Neuronal stem cell (in vitro differentiated cells): ENCODE data around the gene KRT9.

Experiments
- DNase-seq: peaks from one replicate; pipeline ENCODE4 v3.0.0-alpha.2; 2013; ENCODE audit warnings: low spot score
- H2AFZ ChIP-seq: one replicate; pipeline ENCODE4 v1.6.1; 2013; ENCODE audit warnings: mild to moderate bottlenecking, low read length, inconsistent platforms
- H2AK5ac ChIP-seq: 2 replicates; pipeline ENCODE4 v1.6.1; 2013; ENCODE audit warnings: low read depth, mild to moderate bottlenecking, inconsistent platforms, low read length, moderate library complexity, mixed read lengths
- H2BK120ac ChIP-seq: 2 replicates; pipeline ENCODE4 v1.6.1; 2013; ENCODE audit warnings: low read depth, mild to moderate bottlenecking, inconsistent platforms, low read length, moderate library complexity, mixed read lengths
- H2BK12ac ChIP-seq: one replicate; pipeline ENCODE4 v1.6.1; 2013; ENCODE audit warnings: low read length, inconsistent platforms
- H2BK15ac ChIP-seq: 2 replicates; pipeline ENCODE4 v1.6.1; 2013; ENCODE audit warnings: mild to moderate bottlenecking, low read length, inconsistent platforms, mixed read lengths
- H2BK5ac ChIP-seq: one replicate; pipeline ENCODE4 v1.6.1; 2013; ENCODE audit warnings: inconsistent platforms, mild to moderate bottlenecking, low read length, moderate library complexity
- H3K14ac ChIP-seq: one replicate; pipeline ENCODE4 v1.6.1; 2013; ENCODE audit warnings: low read length, inconsistent platforms
- H3K18ac ChIP-seq: 2 replicates; pipeline ENCODE4 v1.6.1; 2013; ENCODE audit warnings: low read length, inconsistent platforms
- H3K23ac ChIP-seq: 2 replicates; pipeline ENCODE4 v1.6.1; 2013; ENCODE audit warnings: low read depth, mild to moderate bottlenecking, mixed read lengths, low read length, inconsistent platforms; ENCODE audit not compliant: poor library complexity
- H3K27ac ChIP-seq: replicated peaks from 3 replicates; pipeline ENCODE4 v1.5.1; 2013; ENCODE audit warnings: low read length, inconsistent platforms
- H3K27me3 ChIP-seq, 3 experiments: 2 replicates each; pipeline ENCODE4 v1.6.1; 2013; ENCODE audit warnings: low read length in 3 of 3, mild to moderate bottlenecking in 2 of 3, inconsistent platforms in 1 of 3, low read depth in 1 of 3, mixed read lengths in 1 of 3, moderate library complexity in 1 of 3; ENCODE audit not compliant: control insufficient read depth in 3 of 3, insufficient read depth in 3 of 3
- H3K36me3 ChIP-seq, 2 donors: replicated peaks in 1 of 2; 2 replicates each; pipeline ENCODE4 v1.6.1; 2013; ENCODE audit warnings: low read length in 2 of 2; ENCODE audit not compliant: control insufficient read depth in 2 of 2, insufficient read depth in 2 of 2
- H3K4ac ChIP-seq: 2 replicates; pipeline ENCODE4 v1.6.1; 2013; ENCODE audit warnings: inconsistent platforms, mild to moderate bottlenecking, low read length, moderate library complexity
- H3K4me1 ChIP-seq, 2 donors: 1 replicate in 1 of 2; 2 replicates in 1 of 2; pipeline ENCODE4 v1.6.1; 2013; ENCODE audit warnings: low read length in 2 of 2, low read depth in 1 of 2; ENCODE audit not compliant: control insufficient read depth in 2 of 2, insufficient read depth in 1 of 2
- H3K4me2 ChIP-seq: one replicate; pipeline ENCODE4 v1.6.1; 2013; ENCODE audit warnings: mild to moderate bottlenecking, low read length, inconsistent platforms; ENCODE audit not compliant: insufficient read depth, poor library complexity, severe bottlenecking
- H3K4me3 ChIP-seq, 2 donors: 2 replicates each; pipeline ENCODE4 v1.5.1; 2013; ENCODE audit warnings: low read length in 2 of 2, mild to moderate bottlenecking in 2 of 2, inconsistent platforms in 1 of 2, moderate library complexity in 1 of 2
- H3K79me1 ChIP-seq: one replicate; pipeline ENCODE4 v1.6.1; 2013; ENCODE audit warnings: low read depth, mild to moderate bottlenecking, inconsistent platforms, low read length, moderate library complexity
- H3K9ac ChIP-seq: one replicate; pipeline ENCODE4 v1.6.1; 2013; ENCODE audit warnings: mild to moderate bottlenecking, low read depth, low read length, inconsistent platforms; ENCODE audit not compliant: poor library complexity
- H3K9me3 ChIP-seq, 2 donors: replicated peaks in 1 of 2; 2 replicates each; pipeline versions ENCODE3 to v1.6.1; 2013; ENCODE audit warnings: low read length in 2 of 2, mild to moderate bottlenecking in 2 of 2, inconsistent platforms in 1 of 2, low read depth in 1 of 2, mixed read lengths in 1 of 2, moderate library complexity in 1 of 2; ENCODE audit not compliant: control insufficient read depth in 2 of 2, insufficient read depth in 1 of 2
- H4K8ac ChIP-seq: one replicate; pipeline ENCODE4 v1.6.1; 2013; ENCODE audit warnings: low read depth, mild to moderate bottlenecking, inconsistent platforms, low read length, moderate library complexity
- H4K91ac ChIP-seq: one replicate; pipeline ENCODE4 v1.6.1; 2013; ENCODE audit warnings: low read length, low read depth, mild to moderate bottlenecking, inconsistent platforms; ENCODE audit not compliant: poor library complexity
- WGBS, 2 donors: extraction: QIAGEN DNeasy Blood & Tissue Kit; methylation state at CpG; one replicate each; pipeline ENCODE4 v1.1.7; 2013; ENCODE audit warnings: missing lambda C conversion rate in 2 of 2, mixed read lengths in 1 of 2; ENCODE audit not compliant: insufficient read length in 2 of 2, insufficient replicate concordance in 1 of 2; ENCODE audit errors: extremely low coverage in 2 of 2; 5-methylcytosine and 5-hydroxymethylcytosine counted together

The KRT9 gene

GRCh38 chr17:41533613-41534012, 38.2 kb downstream of the KRT9 start:
- no peaks in the 10 kb centered on the region for H3K9me3 ChIP-seq
- H3K23ac ChIP-seq = no peak overlapping the region
- H2AK5ac ChIP-seq = no peak overlapping the region
- no peak overlapping the region for H3K9ac ChIP-seq
- no peak overlapping the region for H4K91ac ChIP-seq
- H3K79me1 ChIP-seq = no peaks in the 10 kb centered on the region
- no peak overlapping the region for H2BK120ac ChIP-seq
- no peaks in the 10 kb centered on the region for H3K36me3 ChIP-seq
- H3K4me3 ChIP-seq = no peak overlapping the region
- no peak overlapping the region for H3K4ac ChIP-seq
- H3K18ac ChIP-seq = no peak overlapping the region
- H3K4me1 ChIP-seq = peaks cover 0 to 18% of the 10 kb centered on the region in 2 donors
- no CpG with 5 or more reads among the region's 7 CpGs for WGBS, 2 donors
- no peak overlapping the region for H4K8ac ChIP-seq
- H2AFZ ChIP-seq = no peak overlapping the region
- H2BK12ac ChIP-seq = no peak overlapping the region
- no peak for DNase-seq
- H2BK5ac ChIP-seq = no peak overlapping the region
- H3K14ac ChIP-seq = no peak overlapping the region
- no peak overlapping the region for H2BK15ac ChIP-seq
- no peak overlapping the region for H3K27ac ChIP-seq
- peaks cover 0 to 33% (median 0%) of the 10 kb centered on the region in 3 experiments for H3K27me3 ChIP-seq
- H3K4me2 ChIP-seq = no peak overlapping the region

GRCh38 chr17:41532947-41533570, 38.8 kb downstream of the KRT9 start:
- DNase-seq = no peak

GRCh38 chr17:41531993-41532392, 39.9 kb downstream of the KRT9 start:
- no peak overlapping the region for H3K4ac ChIP-seq
- H3K23ac ChIP-seq = no peak overlapping the region
- H2BK15ac ChIP-seq = no peak overlapping the region
- no peak overlapping the region for H4K8ac ChIP-seq
- H3K27ac ChIP-seq = no peak overlapping the region
- no CpG with 5 or more reads among the region's 1 CpG for WGBS, 2 donors
- H3K9ac ChIP-seq = no peak overlapping the region
- H2BK120ac ChIP-seq = no peak overlapping the region
- no peaks in the 10 kb centered on the region for H3K9me3 ChIP-seq
- H3K4me2 ChIP-seq = no peak overlapping the region
- no peak overlapping the region for H3K18ac ChIP-seq
- H3K4me1 ChIP-seq = peaks cover 0 to 18% of the 10 kb centered on the region in 2 donors
- H2AK5ac ChIP-seq = peak overlapping the region; percentile 6
- H4K91ac ChIP-seq = no peak overlapping the region
- H3K14ac ChIP-seq = no peak overlapping the region
- H2BK5ac ChIP-seq = no peak overlapping the region
- no peak overlapping the region for H2AFZ ChIP-seq
- H3K27me3 ChIP-seq = peaks cover 0 to 50% (median 0%) of the 10 kb centered on the region in 3 experiments
- peak overlapping the region in 1 of 2 donors; percentile 18 for H3K4me3 ChIP-seq
- H3K36me3 ChIP-seq = no peaks in the 10 kb centered on the region
- DNase-seq = no peak
- peaks cover 3% of the 10 kb centered on the region for H3K79me1 ChIP-seq
- no peak overlapping the region for H2BK12ac ChIP-seq

More at GRCh38 chr17:41532947-41533570, 38.8 kb downstream of the KRT9 start:
- no peaks in the 10 kb centered on the region for H3K9me3 ChIP-seq
- no peak overlapping the region for H3K27ac ChIP-seq
- no peaks in the 10 kb centered on the region for H3K36me3 ChIP-seq
- WGBS, 2 donors = no CpG with 5 or more reads among the region's 9 CpGs
- H2AFZ ChIP-seq = no peak overlapping the region
- H3K4ac ChIP-seq = no peak overlapping the region
- H2BK15ac ChIP-seq = no peak overlapping the region
- H2BK5ac ChIP-seq = no peak overlapping the region
- H3K4me1 ChIP-seq = peaks cover 0 to 18% of the 10 kb centered on the region in 2 donors
- H2AK5ac ChIP-seq = no peak overlapping the region
- H3K9ac ChIP-seq = no peak overlapping the region
- no peak overlapping the region for H4K8ac ChIP-seq
- H3K14ac ChIP-seq = no peak overlapping the region
- H3K18ac ChIP-seq = no peak overlapping the region
- no peak overlapping the region for H4K91ac ChIP-seq
- peaks cover 0 to 39% (median 0%) of the 10 kb centered on the region in 3 experiments for H3K27me3 ChIP-seq
- no peak overlapping the region for H3K4me2 ChIP-seq
- H3K23ac ChIP-seq = no peak overlapping the region
- H2BK12ac ChIP-seq = no peak overlapping the region
- no peak overlapping the region for H2BK120ac ChIP-seq
- no peak overlapping the region for H3K4me3 ChIP-seq
- H3K79me1 ChIP-seq = no peaks in the 10 kb centered on the region

GRCh38 chr17:41530062-41531048, 41.5 kb downstream of the KRT9 start:
- peak overlapping the region; percentile 55 for H2BK5ac ChIP-seq
- H4K8ac ChIP-seq = no peak overlapping the region
- H2BK15ac ChIP-seq = peak overlapping the region; percentile 76
- H3K9ac ChIP-seq = no peak overlapping the region
- no peak overlapping the region for H3K14ac ChIP-seq
- H3K27ac ChIP-seq = no peak overlapping the region
- no peak overlapping the region for H4K91ac ChIP-seq
- no peak overlapping the region for H2BK120ac ChIP-seq
- peak overlapping the region; percentile 56 for H2AK5ac ChIP-seq
- H3K23ac ChIP-seq = no peak overlapping the region
- H3K4me1 ChIP-seq = peaks cover 0 to 19% of the 10 kb centered on the region in 2 donors
- no peak overlapping the region for H2BK12ac ChIP-seq
- peak overlapping the region; percentile 63 for H3K18ac ChIP-seq
- H3K79me1 ChIP-seq = peaks cover 3% of the 10 kb centered on the region
- no peak overlapping the region for H3K4me3 ChIP-seq
- no peak overlapping the region for H2AFZ ChIP-seq
- no peak overlapping the region for H3K4ac ChIP-seq
- H3K36me3 ChIP-seq = no peaks in the 10 kb centered on the region
- no peak for DNase-seq
- no peak overlapping the region for H3K4me2 ChIP-seq
- H3K9me3 ChIP-seq = no peaks in the 10 kb centered on the region
- no CpG with 5 or more reads among the region's 8 CpGs for WGBS, 2 donors
- peaks cover 0 to 62% (median 0%) of the 10 kb centered on the region in 3 experiments for H3K27me3 ChIP-seq
